Common myeloid progenitor, CD34-positive (primary cell): ENCODE data around the gene PHGDH. TPM values are rescaled to one million over a fixed set of nuclear protein-coding genes. Genes with fewer than 3 reads are reported as not detected.

Source experiments
- CTCF ChIA-PET: fragments of 350-600 bp; sonication (Branson Sonifier 250); formaldehyde crosslinking; loops from one replicate; lab custom pipeline; 2021; ENCODE audit warnings: antibody characterized with exemption; lab: Charles Lee
- POLR2A ChIA-PET: fragments of 350-600 bp; sonication (Branson Sonifier 250); formaldehyde crosslinking; loops from one replicate; lab custom pipeline; 2021; ENCODE audit warnings: antibody characterized with exemption; lab: Charles Lee
- DNase-seq, 3 donors: peaks; one replicate each; pipeline versions ENCODE4 v3.0.0 to v3.0.0-alpha.2; 2013
- H3K27ac ChIP-seq, 2 experiments: 1 replicate in 1 of 2; 2 replicates in 1 of 2; pipeline ENCODE4 v1.7.0; 2013; ENCODE audit warnings: inconsistent platforms in 2 of 2, low read length in 2 of 2, mild to moderate bottlenecking in 2 of 2, low read depth in 1 of 2, moderate library complexity in 1 of 2; ENCODE audit not compliant: severe bottlenecking in 2 of 2, insufficient read depth in 1 of 2, poor library complexity in 1 of 2
- H3K27me3 ChIP-seq, 5 experiments: replicated peaks in 2 of 5; 1 replicate in 3 of 5; 2 replicates in 2 of 5; pipeline versions ENCODE4 v1.6.1 to v1.7.0; 2013; ENCODE audit warnings: low read length in 4 of 5, mild to moderate bottlenecking in 2 of 5, moderate library complexity in 2 of 5, inconsistent platforms in 1 of 5; ENCODE audit not compliant: insufficient read depth in 5 of 5, control insufficient read depth in 4 of 5
- H3K36me3 ChIP-seq, 4 experiments: 1 replicate in 2 of 4; 2 replicates in 2 of 4; pipeline versions ENCODE4 v1.6.1 to v1.7.0; 2013; ENCODE audit warnings: low read length in 3 of 4, control low read depth in 1 of 4, mild to moderate bottlenecking in 1 of 4; ENCODE audit not compliant: control insufficient read depth in 4 of 4, insufficient read depth in 4 of 4
- H3K4me1 ChIP-seq, 4 experiments: 1 replicate in 3 of 4; 2 replicates in 1 of 4; pipeline versions ENCODE4 v1.6.1 to v1.7.1; 2013; ENCODE audit warnings: low read length in 3 of 4, mild to moderate bottlenecking in 3 of 4, control low read depth in 1 of 4, inconsistent platforms in 1 of 4, moderate library complexity in 1 of 4; ENCODE audit not compliant: control insufficient read depth in 4 of 4, insufficient read depth in 4 of 4; ENCODE audit errors: control extremely low read depth in 1 of 4
- H3K4me3 ChIP-seq, 7 experiments: 1 replicate in 4 of 7; 2 replicates in 3 of 7; pipeline versions ENCODE4 v1.5.1 to v1.7.0; 2013; ENCODE audit warnings: mild to moderate bottlenecking in 7 of 7, low read length in 6 of 7, moderate library complexity in 6 of 7, inconsistent platforms in 2 of 7, low read depth in 2 of 7, control low read depth in 1 of 7; ENCODE audit not compliant: insufficient read depth in 4 of 7, control insufficient read depth in 1 of 7; ENCODE audit errors: extremely low read depth in 1 of 7
- H3K9me3 ChIP-seq, 5 experiments: 1 replicate in 4 of 5; 2 replicates in 1 of 5; pipeline versions ENCODE4 v1.6.1 to v1.7.1; 2013; ENCODE audit warnings: low read length in 4 of 5, mild to moderate bottlenecking in 2 of 5, inconsistent platforms in 1 of 5, low read depth in 1 of 5, moderate library complexity in 1 of 5; ENCODE audit not compliant: control insufficient read depth in 4 of 5, insufficient read depth in 2 of 5; ENCODE audit errors: control extremely low read depth in 1 of 5
- WGBS: methylation state at CpG from one replicate; pipeline ENCODE4 v1.1.5; 2013; ENCODE audit not compliant: insufficient coverage; 5-methylcytosine and 5-hydroxymethylcytosine counted together
- polyA plus RNA-seq: library from polyadenylated mRNA; unstranded; fragments of 120-200 nt; gene quantifications from one replicate; pipeline ENCODE4 v1.2.1, GENCODE V29; 2013

Gene PHGDH
- 46.8 TPM for polyA plus RNA-seq

GRCh38 chr1:119711804-119712341 is at the start of gene PHGDH:
PHGDH (plus strand) TSS chr1:119711934; CDS start chr1:119712023, 89 bp downstream.
- DNase-seq = peak; percentile 72 to 88 (median 86)
- peaks cover 0 to 2% (median 0%) of the 10 kb centered on the region in 5 experiments for H3K27me3 ChIP-seq
- ChIA-PET CTCF (interaction anchor here (0.8 to 1.6 kb wide), 5 partner anchors 15 to 36 kb away, joined by 3 to 5 read pairs (median 3); no protein-coding TSS in a partner anchor), POLR2A (no interaction called here)
- peak within 1 kb of the TSS in 1 of 2 experiments; percentile 72 for H3K27ac ChIP-seq
- H3K4me1 ChIP-seq = peaks cover 0 to 41% (median 32%) of the 10 kb centered on the region in 4 experiments
- H3K9me3 ChIP-seq = no peaks in the 10 kb centered on the region
- WGBS = 0% methylated on average over 18 of the region's 27 CpGs
- peaks cover 0 to 4% (median 0%) of the 10 kb centered on the region in 4 experiments for H3K36me3 ChIP-seq
- H3K4me3 ChIP-seq = peak within 1 kb of the TSS; percentile 81 to 97 (median 95)

- WGBS = 100% methylated on average over 2 of the region's 3 CpGs
- Histone ChIP-seq H3K4me3 (no peak overlapping the region), H3K9me3 (no peaks in the 10 kb centered on the region), H3K36me3 (no peaks in the 10 kb centered on the region), H3K27me3 (no peaks in the 10 kb centered on the region), H3K4me1 (no peaks in the 10 kb centered on the region), H3K27ac (no peak overlapping the region)
- DNase-seq = no peak
- POLR2A ChIA-PET = no interaction called here
- CTCF ChIA-PET = interaction anchor here (1.0 to 13.0 kb wide), 10 partner anchors 11 to 79 kb away, joined by 3 to 328 read pairs (median 6); partner anchors contain the start of gene ZNF697
Measured at GRCh38 chr1:119662034-119662437, 49.7 kb upstream of the PHGDH start.

DNA sequence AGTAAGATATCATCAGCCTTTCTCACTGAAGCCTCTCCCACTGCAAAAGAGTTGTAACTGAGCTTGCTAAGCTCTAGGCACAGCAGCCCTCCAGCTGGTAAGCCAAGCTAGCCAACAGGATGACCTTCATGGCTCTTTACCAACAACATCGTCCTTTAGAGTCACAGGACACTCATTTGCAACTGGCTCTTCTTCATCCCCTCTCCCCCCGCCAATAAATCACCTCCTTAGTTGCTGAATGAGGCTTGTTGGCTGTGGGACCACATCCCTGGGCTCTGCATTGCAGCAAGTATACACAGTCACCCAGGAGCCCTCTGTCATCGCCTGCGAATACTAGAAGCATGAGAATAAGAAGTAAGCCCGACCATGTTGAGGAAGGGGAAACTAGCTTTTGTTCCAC is 47.7 kb upstream of the PHGDH start:
- no peak overlapping the region for H3K4me3 ChIP-seq
- no peaks in the 10 kb centered on the region for H3K27me3 ChIP-seq
- DNase-seq = no peak
- WGBS = 93% methylated on average over 3 of the region's 5 CpGs
- ChIA-PET POLR2A (no interaction called here), CTCF (interaction anchor here (1.3 to 13.0 kb wide), 6 partner anchors 11 to 47 kb away, joined by 6 to 328 read pairs (median 21); partner anchors contain the start of gene ZNF697)
- H3K36me3 ChIP-seq = no peaks in the 10 kb centered on the region
- H3K9me3 ChIP-seq = no peaks in the 10 kb centered on the region
- H3K27ac ChIP-seq = no peak overlapping the region
- no peaks in the 10 kb centered on the region for H3K4me1 ChIP-seq

GRCh38 chr1:119667173-119667572 is 44.6 kb upstream of the PHGDH start:
- Histone ChIP-seq H3K4me3 (no peak overlapping the region), H3K9me3 (no peaks in the 10 kb centered on the region), H3K27me3 (no peaks in the 10 kb centered on the region), H3K4me1 (no peaks in the 10 kb centered on the region), H3K27ac (no peak overlapping the region), H3K36me3 (no peaks in the 10 kb centered on the region)
- WGBS = 100% methylated on average over 3 of the region's 6 CpGs
- ChIA-PET CTCF (interaction anchor here (1.0 to 13.0 kb wide), 5 partner anchors 9 to 67 kb away, joined by 3 to 328 read pairs (median 4); no protein-coding TSS in a partner anchor), POLR2A (no interaction called here)
- DNase-seq = no peak

DNA sequence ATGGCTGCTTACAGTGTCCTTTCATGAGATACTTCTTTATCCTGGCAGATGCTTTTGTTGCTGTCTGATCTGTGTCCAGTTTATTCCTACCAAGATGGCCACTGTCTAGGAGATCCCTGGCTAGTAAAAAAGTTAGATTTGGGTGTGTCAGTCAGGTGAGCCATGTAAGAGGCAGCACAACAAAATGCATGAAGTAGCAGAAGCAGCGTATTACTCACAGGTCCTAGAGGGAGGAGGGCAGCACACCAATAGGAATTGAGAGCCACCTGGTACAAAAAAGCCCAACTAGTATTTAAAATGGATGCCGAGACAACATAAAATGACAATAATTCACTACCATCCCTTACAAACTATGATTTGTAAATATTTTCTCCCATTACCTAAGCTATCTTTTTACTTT is 40.8 kb upstream of the PHGDH start:
- WGBS = no CpG with 5 or more reads among the region's 2 CpGs
- no peak overlapping the region for H3K4me3 ChIP-seq
- H3K36me3 ChIP-seq = no peaks in the 10 kb centered on the region
- no peak overlapping the region for H3K27ac ChIP-seq
- POLR2A ChIA-PET = no interaction called here
- H3K4me1 ChIP-seq = peaks cover 0 to 13% (median 4%) of the 10 kb centered on the region in 4 experiments
- H3K27me3 ChIP-seq = no peaks in the 10 kb centered on the region
- H3K9me3 ChIP-seq = no peaks in the 10 kb centered on the region
- CTCF ChIA-PET = interaction anchor here (6.3 to 11.9 kb wide), 2 partner anchors 10 to 58 kb away, joined by 44 to 177 read pairs; no protein-coding TSS in a partner anchor
- DNase-seq = no peak

GRCh38 chr1:119673171-119673940 is 38.4 kb upstream of the PHGDH start:
- 100% methylated on average over 3 of the region's 4 CpGs for WGBS
- ChIA-PET POLR2A (no interaction called here), CTCF (interaction anchor here (1.1 to 11.9 kb wide), 5 partner anchors 9 to 61 kb away, joined by 3 to 177 read pairs (median 22); no protein-coding TSS in a partner anchor)
- Histone ChIP-seq H3K4me1 (peaks cover 0 to 15% (median 4%) of the 10 kb centered on the region in 4 experiments), H3K27me3 (no peaks in the 10 kb centered on the region), H3K27ac (no peak overlapping the region), H3K4me3 (no peak overlapping the region), H3K9me3 (no peaks in the 10 kb centered on the region), H3K36me3 (no peaks in the 10 kb centered on the region)
- no peak for DNase-seq
